NCI-H128 (cell line): ENCODE results near the gene CD70.
"Not testable (repeated sequence)": the region's sequence is repeated elsewhere in the genome, so short reads cannot be mapped to it uniquely, and the experiment has no call there.

Experiments used
- DNase-seq: peaks from one replicate; lab custom pipeline; 2025; ENCODE audit not compliant: unreplicated experiment; lab: John Stamatoyannopoulos, UW

The CD70 gene

GRCh38 chr19:6572217-6572616 is 18.7 kb downstream of the CD70 start:
- DNase-seq = no peak

- DNase-seq = no peak
Measured at GRCh38 chr19:6571167-6571566, 19.8 kb downstream of the CD70 start.

DNA sequence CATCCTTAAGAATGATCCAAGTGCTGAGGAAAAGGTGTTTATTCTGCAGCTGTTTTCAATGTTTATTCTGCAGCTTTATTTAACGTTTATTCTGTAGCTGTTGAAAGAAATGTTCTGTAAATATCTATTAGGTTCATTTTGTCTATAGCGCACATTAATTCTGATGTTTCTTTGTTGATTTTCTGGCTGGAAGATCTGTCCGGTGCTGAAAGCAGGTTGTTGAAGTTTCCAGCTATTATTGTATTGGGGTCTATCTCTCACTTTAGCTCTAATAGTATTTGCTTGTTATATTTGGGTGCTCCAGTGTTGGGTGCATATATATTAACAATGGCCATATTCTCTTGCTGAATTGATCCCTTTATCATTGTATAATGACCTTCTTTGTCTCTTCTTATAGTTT is 20.2 kb downstream of the CD70 start:
- DNase-seq = no peak

- no peak for DNase-seq
Measured at GRCh38 chr19:6568816-6569215, 22.1 kb downstream of the CD70 start.

DNA sequence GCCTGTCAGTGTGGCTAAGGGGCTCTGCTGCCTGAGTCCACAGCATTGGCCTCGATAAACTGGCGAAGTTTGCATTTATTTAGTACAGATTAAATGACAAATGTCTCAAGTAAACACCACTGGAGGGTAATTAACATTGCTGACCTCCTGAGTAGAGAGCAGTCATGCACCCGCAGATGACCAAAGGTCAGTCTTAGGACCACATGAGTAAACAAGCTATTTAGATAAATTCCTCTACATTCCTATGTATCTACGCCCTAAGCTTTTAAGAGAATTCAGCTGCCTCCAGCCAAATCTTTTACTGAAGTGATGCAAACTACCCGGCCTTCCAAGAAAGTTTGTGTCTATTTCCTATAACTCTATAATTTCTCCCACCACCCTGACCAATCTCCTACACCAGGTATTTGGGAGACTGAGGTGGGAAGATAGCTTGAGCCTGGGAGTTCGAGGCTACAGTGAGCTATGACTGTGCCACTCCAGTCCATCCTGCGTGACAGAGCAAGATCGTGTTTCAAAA is 22.9 kb downstream of the CD70 start:
- no peak for DNase-seq

- not testable (repeated sequence) for DNase-seq
Measured at GRCh38 chr19:6566727-6567126, 24.2 kb downstream of the CD70 start.

DNA sequence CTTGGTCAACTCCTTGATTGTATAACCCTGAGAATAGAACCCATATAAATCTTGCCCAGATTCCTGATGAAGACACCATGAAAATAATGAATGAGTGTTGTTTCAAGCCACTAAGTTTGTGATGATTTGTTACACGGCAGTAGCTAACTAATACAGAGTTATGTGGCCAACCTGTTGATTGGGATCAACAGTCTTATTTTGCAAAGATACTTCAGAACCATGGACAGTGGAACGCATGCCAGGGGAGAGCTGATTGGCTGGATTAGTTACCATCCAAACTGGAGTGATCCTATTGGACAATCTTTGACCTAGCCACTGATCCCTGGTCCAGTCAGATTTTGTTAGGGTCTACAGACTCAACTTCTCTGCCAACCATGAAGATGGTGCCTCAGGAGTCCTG is 26.6 kb downstream of the CD70 start:
- DNase-seq = no peak

- DNase-seq = not testable (repeated sequence)
Measured at GRCh38 chr19:6562437-6562836, 28.5 kb downstream of the CD70 start.

GRCh38 chr19:6556480-6557195 is 34.3 kb downstream of the CD70 start:
- DNase-seq = no peak

- no peak for DNase-seq
Measured at GRCh38 chr19:6556043-6556449, 34.9 kb downstream of the CD70 start.

- no peak for DNase-seq
Measured at GRCh38 chr19:6551607-6552450, 39.1 kb downstream of the CD70 start.

DNA sequence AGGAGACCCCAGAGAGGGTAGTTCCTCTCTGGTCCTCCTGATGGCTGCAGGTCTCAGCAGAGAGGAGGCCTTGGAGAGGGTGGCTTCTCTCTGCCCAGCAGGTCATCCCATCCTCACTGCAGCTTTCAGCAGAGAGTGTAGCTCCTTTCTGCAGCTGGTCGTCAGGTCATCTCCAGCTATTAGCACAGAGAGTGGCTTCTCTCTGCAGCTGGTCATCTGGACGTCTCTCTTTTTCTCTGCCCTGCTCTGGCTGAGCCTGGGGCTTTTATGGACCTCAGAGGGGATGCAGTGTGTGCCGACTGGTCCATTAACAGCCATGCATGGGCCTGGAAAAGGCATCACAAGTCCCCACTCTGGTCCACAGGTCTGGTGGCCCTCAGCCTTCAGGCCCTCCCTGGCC is 39.9 kb downstream of the CD70 start:
- no peak for DNase-seq

- not testable (repeated sequence) for DNase-seq
Measured at GRCh38 chr19:6550679-6551078, 40.3 kb downstream of the CD70 start.

DNA sequence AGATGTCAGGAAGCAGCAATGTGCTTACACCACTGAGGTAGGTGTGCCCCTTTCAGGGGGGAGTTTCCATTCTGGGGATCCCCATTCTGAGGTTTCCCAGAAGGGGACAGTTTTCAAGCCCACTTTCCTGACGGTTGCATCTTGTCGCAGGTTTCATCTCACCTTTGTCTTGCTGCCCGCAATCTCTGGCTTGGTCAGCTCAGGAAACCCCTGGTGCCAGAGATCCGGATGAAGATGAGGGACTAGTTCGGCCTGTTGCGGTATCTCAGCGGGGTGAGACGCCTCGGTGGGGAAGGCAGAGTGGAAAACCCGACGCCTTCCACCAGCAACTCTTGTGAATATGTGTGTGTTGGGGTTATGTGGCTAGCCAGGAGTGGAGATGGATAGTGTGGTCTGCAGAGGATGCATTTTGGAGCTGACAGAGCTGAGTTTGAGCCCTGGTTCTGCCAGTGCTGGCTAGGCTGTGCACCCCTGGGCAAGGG is 47.0 kb downstream of the CD70 start:
- no peak for DNase-seq

- DNase-seq = no peak
Measured at GRCh38 chr19:6540918-6541689, 49.8 kb downstream of the CD70 start.

DNA sequence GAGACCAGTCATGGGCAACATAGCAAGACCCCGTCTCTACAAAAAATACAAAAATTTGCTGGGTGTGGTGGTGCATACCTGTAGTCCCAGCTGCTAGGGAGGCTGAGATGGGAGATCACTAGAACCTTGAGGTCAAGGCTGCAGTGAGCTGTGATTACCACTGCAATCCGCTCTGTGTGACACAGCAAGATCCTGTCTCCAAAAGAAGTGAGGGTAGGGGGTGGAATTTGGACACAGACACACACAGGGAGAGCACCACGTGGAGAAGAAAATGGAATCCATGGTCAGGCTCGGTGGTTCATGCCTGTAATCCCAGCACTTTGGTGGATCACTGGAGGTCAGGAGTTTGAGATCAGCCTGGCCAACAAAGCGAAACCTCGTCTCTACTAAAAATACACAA is 51.4 kb downstream of the CD70 start:
- no peak for DNase-seq
